Measurements from ENCODE around the gene ACAA1. TPM values are rescaled to one million over a fixed set of nuclear protein-coding genes. Genes with fewer than 3 reads are reported as not detected.

ACAA1 gene
- polyA plus RNA-seq, 1 of the 3 experiments (the other 2 are of a cell fraction) = 86.4 TPM

- no peak for TF ChIP-seq EP300 (IDR thresholded peaks at IDR 0.05; ENCODE audit: borderline replicate concordance in 1 of 2, low read depth in 1 of 2, low read length in 1 of 2)
- TF ChIP-seq, protein P1, sequence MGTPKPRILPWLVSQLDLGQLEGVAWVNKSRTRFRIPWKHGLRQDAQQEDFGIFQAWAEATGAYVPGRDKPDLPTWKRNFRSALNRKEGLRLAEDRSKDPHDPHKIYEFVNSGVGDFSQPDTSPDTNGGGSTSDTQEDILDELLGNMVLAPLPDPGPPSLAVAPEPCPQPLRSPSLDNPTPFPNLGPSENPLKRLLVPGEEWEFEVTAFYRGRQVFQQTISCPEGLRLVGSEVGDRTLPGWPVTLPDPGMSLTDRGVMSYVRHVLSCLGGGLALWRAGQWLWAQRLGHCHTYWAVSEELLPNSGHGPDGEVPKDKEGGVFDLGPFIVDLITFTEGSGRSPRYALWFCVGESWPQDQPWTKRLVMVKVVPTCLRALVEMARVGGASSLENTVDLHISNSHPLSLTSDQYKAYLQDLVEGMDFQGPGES (IDR thresholded peaks at IDR 0.05; ENCODE audit: low read depth, low read length) = no peak
Observed at GRCh38 chr3:38095669-38096483, 41.1 kb downstream of the ACAA1 start (continued).

DNA sequence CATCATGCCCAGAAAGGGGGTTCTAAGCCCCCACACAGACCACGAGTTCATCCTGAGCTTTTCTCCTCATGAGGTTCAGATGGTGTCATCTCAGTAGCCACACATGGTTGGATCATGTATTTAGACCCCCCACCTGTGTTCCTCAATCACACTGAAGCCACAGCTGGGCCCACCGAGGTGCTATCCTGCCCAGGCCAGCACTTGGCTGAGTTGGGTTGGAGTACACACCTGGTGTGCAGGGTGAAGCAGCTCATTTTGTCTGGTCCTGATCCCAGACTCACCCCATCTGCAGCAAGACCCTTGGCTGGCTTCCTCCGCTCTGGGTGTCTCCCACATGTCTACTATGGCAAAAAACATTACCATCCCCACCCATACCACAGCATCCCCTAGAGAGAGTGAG, 41.9 kb downstream of the ACAA1 start:
- Histone ChIP-seq H3K9me3 (no peaks in the 10 kb centered on the region), H4K20me1 (ENCODE audit: insufficient read depth) (no peaks in the 10 kb centered on the region), H3K36me3 (replicated peaks in 1 of 2; ENCODE audit: control insufficient read depth in 1 of 2, insufficient read depth in 2 of 2, low read length in 1 of 2) (no peaks in the 10 kb centered on the region), H3F3A (replicated peaks; ENCODE audit: insufficient read depth) (no peaks in the 10 kb centered on the region), H3K9ac (no peak overlapping the region), H3K9me2 (no peaks in the 10 kb centered on the region), H3K4me3 (ENCODE audit: low read depth in 2 of 2, low read length in 1 of 2) (no peak overlapping the region), H3K4me2 (no peak overlapping the region), H3K79me2 (ENCODE audit: insufficient read depth) (no peaks in the 10 kb centered on the region), H2AFZ (ENCODE audit: low read depth) (no peak overlapping the region), H3K27ac (ENCODE audit: low read depth in 2 of 2, low read length in 1 of 2) (no peak overlapping the region), H3K4me1 (ENCODE audit: control insufficient read depth in 1 of 2, insufficient read depth in 2 of 2, low read depth in 1 of 2, low read length in 1 of 2) (no peaks in the 10 kb centered on the region), H3K27me3 (ENCODE audit: insufficient read depth) (peaks cover 13% of the 10 kb centered on the region; the same call in 1 of the 2 replicates)
- WGBS (ENCODE audit: low lambda C conversion rate) = 9% methylated on average over 3 of the region's 3 CpGs
- no peak for DNase-seq
- no peak for TF ChIP-seq POLR2AphosphoS5 (IDR thresholded peaks at IDR 0.05; ENCODE audit: low read depth, low read length)
- ChIA-PET POLR2A (no interaction called here), CTCF (interaction anchor here (1.0 to 2.8 kb wide), 2 partner anchors 24 to 385 kb away, joined by 3 to 11 read pairs; no protein-coding TSS in a partner anchor)

- H3K36me3 ChIP-seq (replicated peaks in 1 of 2; ENCODE audit: control insufficient read depth in 1 of 2, insufficient read depth in 2 of 2, low read length in 1 of 2) = no peaks in the 10 kb centered on the region
- H3K9me3 ChIP-seq = no peaks in the 10 kb centered on the region
- H3K27me3 ChIP-seq (ENCODE audit: insufficient read depth) = peaks cover 9% of the 10 kb centered on the region; the same call in 1 of the 2 replicates
- H3K9ac ChIP-seq = no peak overlapping the region
- no peaks in the 10 kb centered on the region for H3K79me2 ChIP-seq (ENCODE audit: insufficient read depth)
- H3K27ac ChIP-seq (ENCODE audit: low read depth in 2 of 2, low read length in 1 of 2) = no peak overlapping the region
- DNase-seq = no peak
- POLR2A ChIA-PET = no interaction called here
- H3K9me2 ChIP-seq = no peaks in the 10 kb centered on the region
- H3K4me2 ChIP-seq = no peak overlapping the region
- CTCF ChIA-PET = no interaction called here
- no peaks in the 10 kb centered on the region for H4K20me1 ChIP-seq (ENCODE audit: insufficient read depth)
- no peaks in the 10 kb centered on the region; a peak in 1 of 4 replicates for H3K4me1 ChIP-seq (ENCODE audit: control insufficient read depth in 1 of 2, insufficient read depth in 2 of 2, low read depth in 1 of 2, low read length in 1 of 2)
- WGBS (ENCODE audit: low lambda C conversion rate) = 43% methylated on average over 3 of the region's 3 CpGs
- H3F3A ChIP-seq (replicated peaks; ENCODE audit: insufficient read depth) = no peaks in the 10 kb centered on the region
- no peak overlapping the region for H3K4me3 ChIP-seq (ENCODE audit: low read depth in 2 of 2, low read length in 1 of 2)
- TF ChIP-seq MXI1 (IDR thresholded peaks at IDR 0.05; ENCODE audit: low read depth, low read length) (no peak), GABPA (IDR thresholded peaks at IDR 0.05; ENCODE audit: low read depth) (no peak), ELF1 (IDR thresholded peaks at IDR 0.05) (no peak), EP300 (IDR thresholded peaks at IDR 0.05; ENCODE audit: borderline replicate concordance in 1 of 2, low read depth in 1 of 2, low read length in 1 of 2) (no peak), TAF1 (IDR thresholded peaks at IDR 0.05; ENCODE audit: borderline replicate concordance, low read depth, low read length) (no peak), RAD21 (IDR thresholded peaks at IDR 0.05; ENCODE audit: low read length) (no peak), JUND (IDR thresholded peaks at IDR 0.05) (no peak), NFIC (IDR thresholded peaks at IDR 0.05; ENCODE audit: borderline replicate concordance) (no peak), RCOR1 (IDR thresholded peaks at IDR 0.05; ENCODE audit: low read length) (no peak), TCF12 (IDR thresholded peaks at IDR 0.05) (no peak), MEF2A (IDR thresholded peaks at IDR 0.05; ENCODE audit: borderline replicate concordance, low read depth) (no peak)
- TF ChIP-seq, protein P2, sequence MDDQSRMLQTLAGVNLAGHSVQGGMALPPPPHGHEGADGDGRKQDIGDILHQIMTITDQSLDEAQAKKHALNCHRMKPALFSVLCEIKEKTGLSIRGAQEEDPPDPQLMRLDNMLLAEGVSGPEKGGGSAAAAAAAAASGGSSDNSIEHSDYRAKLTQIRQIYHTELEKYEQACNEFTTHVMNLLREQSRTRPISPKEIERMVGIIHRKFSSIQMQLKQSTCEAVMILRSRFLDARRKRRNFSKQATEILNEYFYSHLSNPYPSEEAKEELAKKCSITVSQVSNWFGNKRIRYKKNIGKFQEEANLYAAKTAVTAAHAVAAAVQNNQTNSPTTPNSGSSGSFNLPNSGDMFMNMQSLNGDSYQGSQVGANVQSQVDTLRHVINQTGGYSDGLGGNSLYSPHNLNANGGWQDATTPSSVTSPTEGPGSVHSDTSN (IDR thresholded peaks at IDR 0.05) = no peak
- TF ChIP-seq, protein P3, sequence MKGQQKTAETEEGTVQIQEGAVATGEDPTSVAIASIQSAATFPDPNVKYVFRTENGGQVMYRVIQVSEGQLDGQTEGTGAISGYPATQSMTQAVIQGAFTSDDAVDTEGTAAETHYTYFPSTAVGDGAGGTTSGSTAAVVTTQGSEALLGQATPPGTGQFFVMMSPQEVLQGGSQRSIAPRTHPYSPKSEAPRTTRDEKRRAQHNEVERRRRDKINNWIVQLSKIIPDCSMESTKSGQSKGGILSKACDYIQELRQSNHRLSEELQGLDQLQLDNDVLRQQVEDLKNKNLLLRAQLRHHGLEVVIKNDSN (IDR thresholded peaks at IDR 0.05; ENCODE audit: borderline replicate concordance, low read depth) = no peak
- TF ChIP-seq, protein P4, sequence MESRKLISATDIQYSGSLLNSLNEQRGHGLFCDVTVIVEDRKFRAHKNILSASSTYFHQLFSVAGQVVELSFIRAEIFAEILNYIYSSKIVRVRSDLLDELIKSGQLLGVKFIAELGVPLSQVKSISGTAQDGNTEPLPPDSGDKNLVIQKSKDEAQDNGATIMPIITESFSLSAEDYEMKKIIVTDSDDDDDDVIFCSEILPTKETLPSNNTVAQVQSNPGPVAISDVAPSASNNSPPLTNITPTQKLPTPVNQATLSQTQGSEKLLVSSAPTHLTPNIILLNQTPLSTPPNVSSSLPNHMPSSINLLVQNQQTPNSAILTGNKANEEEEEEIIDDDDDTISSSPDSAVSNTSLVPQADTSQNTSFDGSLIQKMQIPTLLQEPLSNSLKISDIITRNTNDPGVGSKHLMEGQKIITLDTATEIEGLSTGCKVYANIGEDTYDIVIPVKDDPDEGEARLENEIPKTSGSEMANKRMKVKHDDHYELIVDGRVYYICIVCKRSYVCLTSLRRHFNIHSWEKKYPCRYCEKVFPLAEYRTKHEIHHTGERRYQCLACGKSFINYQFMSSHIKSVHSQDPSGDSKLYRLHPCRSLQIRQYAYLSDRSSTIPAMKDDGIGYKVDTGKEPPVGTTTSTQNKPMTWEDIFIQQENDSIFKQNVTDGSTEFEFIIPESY (IDR thresholded peaks at IDR 0.05; ENCODE audit: borderline replicate concordance, low read depth) = no peak
- no peak overlapping the region for H2AFZ ChIP-seq (ENCODE audit: low read depth)
Observed at GRCh38 chr3:38090453-38090852, 46.5 kb downstream of the ACAA1 start.
